Liver (tissue), 3 donors: ENCODE data around the gene MRPL27.

Experiments
- EGR1 ChIP-seq, 2 donors: IDR thresholded peaks; 2 replicates each; pipeline ENCODE4 v1.6.1; 2016 to 2018; ENCODE audit warnings: antibody characterized with exemption in 2 of 2, low read depth in 2 of 2
- GABPA ChIP-seq, 2 donors: IDR thresholded peaks in 1 of 2; conservative IDR thresholded peaks in 1 of 2; 2 replicates each; pipeline ENCODE4 v1.6.1; 2016; ENCODE audit warnings: antibody characterized with exemption in 2 of 2, mild to moderate bottlenecking in 1 of 2, moderate library complexity in 1 of 2
- HNF4G ChIP-seq: IDR thresholded peaks from 2 replicates; pipeline ENCODE4 v1.6.1; 2016; ENCODE audit warnings: antibody characterized with exemption
- JUND ChIP-seq, 2 donors: IDR thresholded peaks; 2 replicates each; pipeline ENCODE4 v1.6.1; 2016; ENCODE audit warnings: antibody characterized with exemption in 2 of 2
- MAX ChIP-seq: IDR thresholded peaks from 2 replicates; pipeline ENCODE4 v1.6.1; 2016; ENCODE audit warnings: antibody characterized with exemption
- RAD21 ChIP-seq, 2 donors: IDR thresholded peaks; 2 replicates each; pipeline ENCODE4 v1.6.1; 2016; ENCODE audit warnings: antibody characterized with exemption in 2 of 2, mild to moderate bottlenecking in 2 of 2
- REST ChIP-seq: IDR thresholded peaks from 2 replicates; pipeline ENCODE4 v1.6.1; 2016; ENCODE audit warnings: antibody characterized with exemption, mild to moderate bottlenecking
- RXRA ChIP-seq, 2 donors: IDR thresholded peaks; 2 replicates each; pipeline ENCODE4 v1.6.1; 2017 to 2018; ENCODE audit warnings: antibody characterized with exemption in 2 of 2, mild to moderate bottlenecking in 1 of 2
- SP1 ChIP-seq: IDR thresholded peaks from 2 replicates; pipeline ENCODE4 v1.6.1; 2018; ENCODE audit warnings: antibody characterized with exemption, mild to moderate bottlenecking
- TAF1 ChIP-seq: conservative IDR thresholded peaks from 2 replicates; pipeline ENCODE4 v1.6.1; 2016; ENCODE audit warnings: antibody characterized with exemption, mild to moderate bottlenecking
- TF ChIP-seq, protein P1 (sequence below): fragments of 150-350 bp; IDR thresholded peaks from 2 replicates; pipeline ENCODE4 v1.5.1; 2017; ENCODE audit warnings: improper control_type of control experiment, low read depth, low read length; ENCODE audit not compliant: missing input control
- TF ChIP-seq, protein P2 (sequence below): IDR thresholded peaks from 2 replicates; pipeline ENCODE4 v1.6.1; 2016; ENCODE audit warnings: antibody characterized with exemption
- donor health status: healthy.
- donor health status: healthy.

- TF ChIP-seq, protein P1, sequence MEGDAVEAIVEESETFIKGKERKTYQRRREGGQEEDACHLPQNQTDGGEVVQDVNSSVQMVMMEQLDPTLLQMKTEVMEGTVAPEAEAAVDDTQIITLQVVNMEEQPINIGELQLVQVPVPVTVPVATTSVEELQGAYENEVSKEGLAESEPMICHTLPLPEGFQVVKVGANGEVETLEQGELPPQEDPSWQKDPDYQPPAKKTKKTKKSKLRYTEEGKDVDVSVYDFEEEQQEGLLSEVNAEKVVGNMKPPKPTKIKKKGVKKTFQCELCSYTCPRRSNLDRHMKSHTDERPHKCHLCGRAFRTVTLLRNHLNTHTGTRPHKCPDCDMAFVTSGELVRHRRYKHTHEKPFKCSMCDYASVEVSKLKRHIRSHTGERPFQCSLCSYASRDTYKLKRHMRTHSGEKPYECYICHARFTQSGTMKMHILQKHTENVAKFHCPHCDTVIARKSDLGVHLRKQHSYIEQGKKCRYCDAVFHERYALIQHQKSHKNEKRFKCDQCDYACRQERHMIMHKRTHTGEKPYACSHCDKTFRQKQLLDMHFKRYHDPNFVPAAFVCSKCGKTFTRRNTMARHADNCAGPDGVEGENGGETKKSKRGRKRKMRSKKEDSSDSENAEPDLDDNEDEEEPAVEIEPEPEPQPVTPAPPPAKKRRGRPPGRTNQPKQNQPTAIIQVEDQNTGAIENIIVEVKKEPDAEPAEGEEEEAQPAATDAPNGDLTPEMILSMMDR = no peak
- TF ChIP-seq HNF4G (no peak), REST (no peak), TAF1 (no peak), MAX (no peak), RAD21 (IDR thresholded peaks at IDR 0.05) (no peak), SP1 (no peak), JUND (IDR thresholded peaks at IDR 0.05) (no peak), EGR1 (IDR thresholded peaks at IDR 0.05; ENCODE audit: low read depth in 2 of 2) (no peak), RXRA (IDR thresholded peaks at IDR 0.05) (no peak), GABPA (IDR thresholded peaks at IDR 0.05 in 1 of 2, conservative IDR thresholded peaks at IDR 0.05 in 1 of 2) (no peak)
- TF ChIP-seq, protein P2, sequence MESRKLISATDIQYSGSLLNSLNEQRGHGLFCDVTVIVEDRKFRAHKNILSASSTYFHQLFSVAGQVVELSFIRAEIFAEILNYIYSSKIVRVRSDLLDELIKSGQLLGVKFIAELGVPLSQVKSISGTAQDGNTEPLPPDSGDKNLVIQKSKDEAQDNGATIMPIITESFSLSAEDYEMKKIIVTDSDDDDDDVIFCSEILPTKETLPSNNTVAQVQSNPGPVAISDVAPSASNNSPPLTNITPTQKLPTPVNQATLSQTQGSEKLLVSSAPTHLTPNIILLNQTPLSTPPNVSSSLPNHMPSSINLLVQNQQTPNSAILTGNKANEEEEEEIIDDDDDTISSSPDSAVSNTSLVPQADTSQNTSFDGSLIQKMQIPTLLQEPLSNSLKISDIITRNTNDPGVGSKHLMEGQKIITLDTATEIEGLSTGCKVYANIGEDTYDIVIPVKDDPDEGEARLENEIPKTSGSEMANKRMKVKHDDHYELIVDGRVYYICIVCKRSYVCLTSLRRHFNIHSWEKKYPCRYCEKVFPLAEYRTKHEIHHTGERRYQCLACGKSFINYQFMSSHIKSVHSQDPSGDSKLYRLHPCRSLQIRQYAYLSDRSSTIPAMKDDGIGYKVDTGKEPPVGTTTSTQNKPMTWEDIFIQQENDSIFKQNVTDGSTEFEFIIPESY = no peak
Measured at GRCh38 chr17:50393700-50394099, 20.7 kb upstream of the MRPL27 start.
